HCT116 (cell line): ENCODE data around the gene BCKDHB. TPM values are rescaled to one million over a fixed set of nuclear protein-coding genes. Genes with fewer than 3 reads are reported as not detected.

Source experiments
- ATAC-seq: fragments of 200-7000 bp; cut with Tn5 transposase; 2 replicates; pipeline ENCODE4 v1.9.1; 2020; ENCODE audit warnings: mild to moderate bottlenecking, moderate library complexity
- BruUV-seq: library from RNA; stranded (reverse); fragments of 400-500 nt; replicated peaks from 2 replicates; lab custom pipeline; 2021; lab: Mats Ljungman, UMichigan
- CTCF ChIA-PET: fragments of 300-600 bp; sonication (Branson Sonifier 250); formaldehyde crosslinking; loops from one replicate; lab custom pipeline; 2021; ENCODE audit warnings: antibody characterized with exemption; lab: Charles Lee
- POLR2A ChIA-PET: fragments of 300-600, 350-600 bp; sonication (Branson Sonifier 250); formaldehyde crosslinking; loops from one replicate; lab custom pipeline; 2021; ENCODE audit warnings: antibody characterized with exemption; lab: Charles Lee
- RAD21 ChIA-PET, 2 experiments: fragments of 300-600 bp; sonication (Branson Sonifier 250); formaldehyde crosslinking; loops; one replicate each; lab custom pipeline; 2023; ENCODE audit warnings: low total read pairs in 2 of 2; ENCODE audit not compliant: uncharacterized antibody in 2 of 2, unreplicated experiment in 2 of 2, low non-redundant PET in 1 of 2; lab: Charles Lee
- DNase-seq: peaks from one replicate; pipeline ENCODE4 v3.0.0-alpha.2; 2010; ENCODE audit warnings: low read depth, low spot score
- H2AFZ ChIP-seq: fragments of 200-600 bp; shearing (Covaris generic), sonication (generic); 2 replicates; pipeline ENCODE4 v1.6.1; 2017; ENCODE audit warnings: low read depth, mixed run types, mixed read lengths, antibody characterized with exemption, low read length; ENCODE audit not compliant: poor library complexity, severe bottlenecking
- H3K27ac ChIP-seq: 2 replicates; pipeline ENCODE4 v1.5.1; 2012; ENCODE audit warnings: low read depth, low read length
- H3K27me3 ChIP-seq: fragments of 200-600 bp; sonication (generic); 2 replicates; pipeline ENCODE4 v1.6.1; 2016; ENCODE audit warnings: mixed run types, low read length, mixed read lengths; ENCODE audit not compliant: insufficient read depth
- H3K36me3 ChIP-seq, 2 experiments: fragments of 200-500 bp in 1 of 2; fragments of 200-600 bp in 1 of 2; sonication (Bioruptor generic) in 1 of 2; sonication (generic) in 1 of 2; 2 replicates each; pipeline versions ENCODE4 v1.5.1 to v1.6.1; 2014 to 2016; ENCODE audit warnings: low read length in 2 of 2, inconsistent platforms in 1 of 2, mixed read lengths in 1 of 2, mixed run types in 1 of 2; ENCODE audit not compliant: insufficient read depth in 2 of 2, control insufficient read depth in 1 of 2
- H3K4me1 ChIP-seq, 2 experiments: fragments of 200-600 bp in 1 of 2; sonication (generic) in 1 of 2; 2 replicates each; pipeline versions ENCODE4 v1.5.1 to v1.6.1; 2012 to 2017; ENCODE audit warnings: low read length in 2 of 2, inconsistent platforms in 1 of 2, mild to moderate bottlenecking in 1 of 2, mixed read lengths in 1 of 2, mixed run types in 1 of 2, moderate library complexity in 1 of 2; ENCODE audit not compliant: insufficient read depth in 2 of 2, control insufficient read depth in 1 of 2
- H3K4me2 ChIP-seq: fragments of 200-600 bp; sonication (generic); 2 replicates; pipeline ENCODE4 v1.6.1; 2017; ENCODE audit warnings: mixed run types, low read length, mixed read lengths
- H3K4me3 ChIP-seq, 2 experiments: fragments of 200-600 bp in 1 of 2; sonication (generic) in 1 of 2; replicated peaks in 1 of 2; 2 replicates each; pipeline ENCODE4 v1.5.1; 2011 to 2016; ENCODE audit warnings: low read length in 2 of 2, control low read depth in 1 of 2, low read depth in 1 of 2, mild to moderate bottlenecking in 1 of 2, mixed read lengths in 1 of 2, mixed run types in 1 of 2
- H3K79me2 ChIP-seq: fragments of 200-600 bp; sonication (generic); 2 replicates; pipeline ENCODE4 v1.6.1; 2017; ENCODE audit warnings: mild to moderate bottlenecking, mixed run types, low read length, moderate library complexity, mixed read lengths; ENCODE audit not compliant: insufficient read depth
- H3K9ac ChIP-seq: fragments of 200-600 bp; sonication (generic); 2 replicates; pipeline ENCODE4 v1.6.1; 2016; ENCODE audit warnings: low read length, mixed read lengths
- H3K9me2 ChIP-seq: fragments of 200-600 bp; sonication (generic), shearing (Covaris generic); 2 replicates; pipeline ENCODE4 v1.6.1; 2017; ENCODE audit warnings: mixed run types, mild to moderate bottlenecking, moderate library complexity; ENCODE audit not compliant: insufficient read depth
- H3K9me3 ChIP-seq, 2 experiments: fragments of 200-500 bp in 1 of 2; fragments of 200-600 bp in 1 of 2; sonication (Bioruptor generic) in 1 of 2; sonication (generic) in 1 of 2; 2 replicates each; pipeline ENCODE4 v1.6.1; 2014 to 2017; ENCODE audit warnings: low read length in 2 of 2, mixed read lengths in 2 of 2, inconsistent platforms in 1 of 2, low read depth in 1 of 2, mild to moderate bottlenecking in 1 of 2, mixed run types in 1 of 2, moderate library complexity in 1 of 2; ENCODE audit not compliant: control insufficient read depth in 1 of 2, insufficient read depth in 1 of 2
- H4K20me1 ChIP-seq: fragments of 200-600 bp; sonication (generic), shearing (Covaris generic); 2 replicates; pipeline ENCODE4 v1.6.1; 2017; ENCODE audit warnings: mixed run types, mild to moderate bottlenecking, moderate library complexity; ENCODE audit not compliant: insufficient read depth
- CBX3 ChIP-seq: IDR thresholded peaks from 2 replicates; pipeline ENCODE4 v1.6.1; 2012; ENCODE audit warnings: low read depth
- CEBPB ChIP-seq: IDR thresholded peaks from 2 replicates; pipeline ENCODE4 v1.6.1; 2012; ENCODE audit warnings: low read depth
- CTCF ChIP-seq, 3 experiments: fragments of 200-600 bp in 1 of 3; sonication (generic) in 1 of 3; IDR thresholded peaks in 2 of 3; conservative IDR thresholded peaks in 1 of 3; 2 replicates each; pipeline ENCODE4 v1.5.1; 2012 to 2017; ENCODE audit warnings: low read depth in 2 of 3, low read length in 2 of 3, antibody characterized with exemption in 1 of 3, borderline replicate concordance in 1 of 3, control low read depth in 1 of 3, mild to moderate bottlenecking in 1 of 3, mixed read lengths in 1 of 3, mixed run types in 1 of 3, moderate library complexity in 1 of 3; ENCODE audit not compliant: insufficient read depth in 1 of 3
- EGR1 ChIP-seq: IDR thresholded peaks from 2 replicates; pipeline ENCODE4 v1.6.1; 2012; ENCODE audit warnings: low read depth
- ELF1 ChIP-seq: IDR thresholded peaks from 2 replicates; pipeline ENCODE4 v1.6.1; 2012; ENCODE audit warnings: low read depth, borderline replicate concordance
- EZH2 ChIP-seq: fragments of 200-600 bp; sonication (generic); IDR thresholded peaks from 2 replicates; pipeline ENCODE4 v1.6.1; 2017; ENCODE audit warnings: antibody characterized with exemption, mixed run types
- EZH2phosphoT487 ChIP-seq: fragments of 200-600 bp; IDR thresholded peaks from 2 replicates; pipeline ENCODE4 v1.6.1; 2018; ENCODE audit warnings: antibody characterized with exemption, borderline replicate concordance
- FOSL1 ChIP-seq: IDR thresholded peaks from 2 replicates; pipeline ENCODE4 v1.6.1; 2012; ENCODE audit warnings: low read depth
- JUND ChIP-seq: IDR thresholded peaks from 2 replicates; pipeline ENCODE4 v1.6.1; 2012
- POLR2AphosphoS5 ChIP-seq: IDR thresholded peaks from 2 replicates; pipeline ENCODE4 v1.6.1; 2011; ENCODE audit warnings: mild to moderate bottlenecking, low read depth, low read length, moderate library complexity
- RAD21 ChIP-seq: IDR thresholded peaks from 2 replicates; pipeline ENCODE4 v1.6.1; 2012; ENCODE audit warnings: low read depth, mild to moderate bottlenecking
- SIN3A ChIP-seq: IDR thresholded peaks from 2 replicates; pipeline ENCODE4 v1.6.1; 2012; ENCODE audit warnings: low read depth
- SP1 ChIP-seq: IDR thresholded peaks from 2 replicates; pipeline ENCODE4 v1.6.1; 2012; ENCODE audit warnings: low read depth
- SRF ChIP-seq: IDR thresholded peaks from 2 replicates; pipeline ENCODE4 v1.6.1; 2012; ENCODE audit warnings: low read depth
- TCF7L2 ChIP-seq: IDR thresholded peaks from 2 replicates; pipeline ENCODE4 v1.7.0; 2011; ENCODE audit warnings: borderline replicate concordance, inconsistent platforms; ENCODE audit not compliant: insufficient read depth, insufficient read length; ENCODE audit errors: extremely low read depth
- ZBTB33 ChIP-seq: IDR thresholded peaks from 2 replicates; pipeline ENCODE4 v1.6.1; 2011; ENCODE audit warnings: mild to moderate bottlenecking, low read length, moderate library complexity; ENCODE audit not compliant: insufficient replicate concordance; ENCODE audit errors: extremely low read depth
- ZFX ChIP-seq: fragments of 450-650 bp; IDR thresholded peaks from 2 replicates; pipeline ENCODE4 v1.6.1; 2017
- ZNF274 ChIP-seq: fragments of 200-500 bp; sonication (Bioruptor generic); IDR thresholded peaks from 2 replicates; pipeline ENCODE4 v1.6.1; 2014; ENCODE audit warnings: mild to moderate bottlenecking, low read depth, low read length, inconsistent platforms
- intact Hi-C: fragments of 100-400 bp; cut with micrococcal nuclease; formaldehyde crosslinking; loops from 2 replicates; pipeline ENCODE4 v1.10.0; 2022
- total RNA-seq: library from RNA; stranded (reverse); gene quantifications from one replicate; pipeline ENCODE4 v1.2.1, GENCODE V29; 2021; ENCODE audit not compliant: unreplicated experiment

BCKDHB gene
- total RNA-seq, 1 experiment from 2014 or later = 11.2 TPM

GRCh38 chr6:80215063-80215462 is 108.6 kb downstream of the BCKDHB start:
- no peak overlapping the region for H2AFZ ChIP-seq
- POLR2A ChIA-PET = no interaction called here
- no TSS peak for BruUV-seq
- RAD21 ChIA-PET = no interaction called here
- H3K36me3 ChIP-seq = no peaks in the 10 kb centered on the region
- intact Hi-C loops = loop anchor here (10.0 kb wide), 4 partner anchors 390 to 1770 kb away; no protein-coding TSS in a partner anchor
- H3K4me3 ChIP-seq = no peak overlapping the region
- no peaks in the 10 kb centered on the region for H4K20me1 ChIP-seq
- no peak overlapping the region for H3K27ac ChIP-seq
- H3K4me1 ChIP-seq = no peaks in the 10 kb centered on the region
- no peaks in the 10 kb centered on the region for H3K9me3 ChIP-seq
- no peaks in the 10 kb centered on the region for H3K9me2 ChIP-seq
- H3K9ac ChIP-seq = no peak overlapping the region
- ATAC-seq = no peak
- CTCF ChIA-PET = interaction anchor here (1.0 to 2.1 kb wide), 13 partner anchors 9 to 1791 kb away, joined by 3 to 28 read pairs (median 5); partner anchors contain the start of gene TENT5A
- DNase-seq = no peak
- H3K79me2 ChIP-seq = no peaks in the 10 kb centered on the region
- TF ChIP-seq ZFX = no peak
- no peak for TF ChIP-seq JUND
- no peak for TF ChIP-seq EZH2
- TF ChIP-seq POLR2AphosphoS5 = no peak
- no peak for TF ChIP-seq ZNF274
- TF ChIP-seq CEBPB = no peak
- TF ChIP-seq TCF7L2 = no peak
- TF ChIP-seq SIN3A = no peak
- TF ChIP-seq ELF1 = no peak
- TF ChIP-seq SRF = no peak
- TF ChIP-seq RAD21 = no peak
- TF ChIP-seq, all 23 proteins: peak for 0
- H3K4me2 ChIP-seq = no peak overlapping the region
- H3K27me3 ChIP-seq = no peaks in the 10 kb centered on the region

- Histone ChIP-seq H3K9ac (no peak overlapping the region), H3K4me3 (no peak overlapping the region), H3K9me2 (no peaks in the 10 kb centered on the region), H2AFZ (no peak overlapping the region), H3K36me3 (no peaks in the 10 kb centered on the region), H3K79me2 (no peaks in the 10 kb centered on the region), H4K20me1 (no peaks in the 10 kb centered on the region), H3K27me3 (no peaks in the 10 kb centered on the region), H3K4me2 (no peak overlapping the region), H3K9me3 (no peaks in the 10 kb centered on the region), H3K4me1 (no peaks in the 10 kb centered on the region), H3K27ac (no peak overlapping the region)
- BruUV-seq = no TSS peak
- RAD21 ChIA-PET = no interaction called here
- DNase-seq = no peak
- CTCF ChIA-PET = no interaction called here
- no peak for ATAC-seq
- POLR2A ChIA-PET = no interaction called here
- intact Hi-C loops = loop anchor here (10.0 kb wide), 4 partner anchors 387 to 1767 kb away; no protein-coding TSS in a partner anchor
- TF ChIP-seq CTCF (IDR thresholded peaks at IDR 0.05 in 2 of 3, conservative IDR thresholded peaks at IDR 0.05 in 1 of 3; ENCODE audit: borderline replicate concordance in 1 of 3, insufficient read depth in 1 of 3, low read depth in 2 of 3, low read length in 2 of 3) = no peak
- TF ChIP-seq CEBPB = no peak
- no peak for TF ChIP-seq EZH2phosphoT487
- TF ChIP-seq EGR1 = no peak
- TF ChIP-seq FOSL1 = no peak
- TF ChIP-seq ZBTB33 = no peak
- TF ChIP-seq ELF1 = no peak
- TF ChIP-seq CBX3 = no peak
- no peak for TF ChIP-seq EZH2
- no peak for TF ChIP-seq RAD21
- no peak for TF ChIP-seq SRF
- TF ChIP-seq POLR2AphosphoS5 = no peak
- no peak for TF ChIP-seq SP1
Observed at GRCh38 chr6:80217794-80218193, 111.3 kb downstream of the BCKDHB start.
